GM12892 (cell line): Measurements from ENCODE around the gene HGFAC.

Experiments
- DNase-seq: peaks from one replicate; pipeline ENCODE4 v3.0.0; 2011; ENCODE audit not compliant: insufficient read length
- FAIRE-seq: peaks from 2 replicates; lab custom pipeline; 2011; peaks lifted over from hg19 to GRCh38; lab: Jason Lieb, UNC
- POLR2A ChIP-seq: IDR thresholded peaks from 2 replicates; pipeline ENCODE4 v1.6.1; 2011; ENCODE audit warnings: low read depth, low read length, control low read depth
- POLR2AphosphoS5 ChIP-seq: IDR thresholded peaks from 2 replicates; pipeline ENCODE4 v1.6.1; 2011; ENCODE audit warnings: low read depth, low read length, control low read depth
- TAF1 ChIP-seq: IDR thresholded peaks from 2 replicates; pipeline ENCODE4 v1.6.1; 2011; ENCODE audit warnings: low read depth, mild to moderate bottlenecking, control low read depth, low read length, borderline replicate concordance

The HGFAC gene

GRCh38 chr4:3429651-3430050, 12.1 kb upstream of the HGFAC start:
- FAIRE-seq, result no peak
- TF ChIP-seq POLR2A, result no peak
- no peak for TF ChIP-seq TAF1
- no peak for TF ChIP-seq POLR2AphosphoS5
- no peak for DNase-seq

DNA sequence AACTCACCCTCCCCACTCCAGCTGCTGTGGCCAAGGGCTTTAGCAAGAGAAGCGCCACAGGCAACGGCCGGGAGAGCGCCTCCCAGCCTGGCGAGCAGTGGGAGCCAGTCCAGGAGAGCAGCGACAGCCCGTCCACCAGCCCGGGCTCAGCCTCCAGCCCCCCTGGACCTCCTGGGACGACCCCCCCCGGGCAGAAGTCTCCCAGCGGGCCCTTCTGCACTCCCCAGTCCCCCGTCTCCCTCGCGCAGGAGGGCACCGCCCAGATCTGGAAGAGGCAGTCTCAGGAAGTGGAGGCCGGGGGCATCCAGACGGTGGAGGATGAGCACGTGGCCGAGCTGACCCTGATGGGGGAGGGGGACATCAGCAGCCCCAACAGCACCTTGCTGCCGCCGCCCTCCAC, 11.2 kb upstream of the HGFAC start:
- DNase-seq (no peak), FAIRE-seq (no peak)
- TF ChIP-seq POLR2A, result no peak
- TF ChIP-seq TAF1, result no peak
- TF ChIP-seq POLR2AphosphoS5, result no peak

- no peak for FAIRE-seq
- TF ChIP-seq TAF1, result no peak
- DNase-seq, result no peak
Measured at GRCh38 chr4:3431446-3431993, 10.2 kb upstream of the HGFAC start.

DNA sequence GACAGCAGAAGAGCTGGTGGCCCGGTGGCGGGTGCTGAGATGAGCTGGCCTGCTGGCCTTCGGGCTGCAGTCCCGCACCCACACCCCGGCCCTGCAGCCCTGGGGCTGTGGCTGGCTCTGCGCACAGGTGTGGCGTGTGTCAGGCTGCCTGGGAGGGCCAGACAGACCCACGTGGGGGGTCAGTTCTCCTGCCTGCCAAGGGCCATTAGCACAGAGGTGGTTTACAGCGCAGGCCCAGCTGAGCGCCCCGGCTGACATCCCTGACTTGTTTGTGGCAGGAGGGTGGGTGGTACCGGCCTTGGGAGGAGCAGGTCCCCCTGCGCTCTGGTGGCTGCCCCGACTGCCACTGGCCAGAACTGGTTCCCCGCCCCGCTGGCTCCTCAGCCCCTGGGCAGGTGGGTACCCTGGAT, 9.4 kb upstream of the HGFAC start:
- FAIRE-seq (no peak), DNase-seq (no peak)
- TF ChIP-seq POLR2A (no peak), POLR2AphosphoS5 (no peak), TAF1 (no peak)

DNA sequence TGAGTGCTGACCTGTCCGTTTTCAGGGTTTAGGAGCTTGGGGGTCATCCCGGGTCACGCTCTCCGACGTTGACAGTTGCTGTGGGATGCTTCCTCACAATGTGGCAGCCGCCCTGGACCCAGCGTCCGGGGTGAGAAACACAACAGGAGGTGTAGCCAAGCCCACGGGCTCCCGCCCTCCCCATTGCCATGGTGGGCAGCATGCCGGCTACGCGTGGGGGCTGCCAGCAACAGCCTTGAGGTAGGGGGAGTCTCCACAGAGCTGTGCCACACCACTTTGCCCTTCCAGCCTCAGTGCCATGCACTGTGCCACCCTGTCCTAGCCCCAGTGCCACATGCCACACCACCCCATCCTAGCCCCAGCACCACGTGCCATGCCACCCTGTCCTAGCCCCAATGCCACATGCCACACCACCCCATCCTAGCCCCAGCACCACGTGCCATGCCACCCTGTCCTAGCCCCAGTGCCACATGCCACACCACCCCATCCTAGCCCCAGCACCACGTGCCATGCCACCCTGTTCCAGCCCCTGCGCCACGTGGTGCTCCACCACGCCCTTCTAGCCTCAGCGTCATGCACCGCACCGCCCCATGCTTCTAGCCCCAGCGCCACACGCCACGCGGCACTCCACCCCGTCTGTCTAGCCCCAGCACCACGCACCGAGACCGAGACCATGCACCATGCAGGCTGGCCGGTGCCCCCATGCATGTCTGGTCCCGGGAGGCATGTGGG, 8.5 kb upstream of the HGFAC start:
- DNase-seq (no peak), FAIRE-seq (no peak)
- TF ChIP-seq TAF1 (no peak), POLR2A (no peak), POLR2AphosphoS5 (no peak)

DNA sequence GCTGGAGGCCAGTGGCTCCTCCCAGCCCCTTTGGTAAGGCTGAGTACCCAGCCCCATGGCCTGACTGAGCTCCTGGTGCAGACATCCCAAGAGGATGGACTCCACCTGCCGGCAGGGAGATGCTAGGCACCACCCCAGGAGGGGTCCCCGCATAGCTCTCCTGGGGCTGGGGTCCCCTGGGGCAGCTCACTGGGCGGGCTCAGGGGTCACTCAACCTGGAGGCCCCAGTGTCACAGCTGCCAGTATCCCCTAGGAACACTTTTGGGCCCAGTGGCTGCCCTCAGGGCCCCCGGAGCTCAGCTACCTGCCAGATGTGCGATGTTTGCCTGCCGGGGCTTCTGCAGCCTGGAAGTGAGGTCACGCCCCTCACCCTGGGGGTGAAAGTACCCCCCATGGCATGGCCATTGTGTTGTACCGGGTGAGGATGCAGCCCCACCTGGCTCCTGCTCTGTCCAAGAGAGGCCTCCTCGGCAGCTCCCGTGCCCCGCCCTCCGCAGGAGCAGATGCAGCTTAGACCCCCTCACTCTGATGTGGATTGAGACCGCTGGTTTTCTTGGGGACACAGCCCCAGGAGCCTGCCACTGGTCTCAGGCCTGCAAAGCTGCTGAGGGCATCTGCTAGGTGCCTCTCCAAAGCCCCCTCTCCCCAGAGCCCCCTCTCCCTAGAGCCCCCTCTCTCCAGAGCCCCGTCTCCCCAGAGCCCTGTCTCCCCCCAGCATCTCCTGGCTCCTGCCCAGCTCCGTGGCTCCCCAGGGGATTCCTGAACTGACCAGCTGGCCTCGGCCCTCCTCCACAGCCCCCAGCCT, 6.7 kb upstream of the HGFAC start:
- DNase-seq, result no peak
- TF ChIP-seq POLR2A (no peak), POLR2AphosphoS5 (no peak), TAF1 (no peak)
- FAIRE-seq, result no peak

GRCh38 chr4:3435686-3435956, 6.1 kb upstream of the HGFAC start:
- no peak for TF ChIP-seq POLR2AphosphoS5
- TF ChIP-seq TAF1, result no peak
- no peak for TF ChIP-seq POLR2A
- no peak for DNase-seq
- no peak for FAIRE-seq

DNA sequence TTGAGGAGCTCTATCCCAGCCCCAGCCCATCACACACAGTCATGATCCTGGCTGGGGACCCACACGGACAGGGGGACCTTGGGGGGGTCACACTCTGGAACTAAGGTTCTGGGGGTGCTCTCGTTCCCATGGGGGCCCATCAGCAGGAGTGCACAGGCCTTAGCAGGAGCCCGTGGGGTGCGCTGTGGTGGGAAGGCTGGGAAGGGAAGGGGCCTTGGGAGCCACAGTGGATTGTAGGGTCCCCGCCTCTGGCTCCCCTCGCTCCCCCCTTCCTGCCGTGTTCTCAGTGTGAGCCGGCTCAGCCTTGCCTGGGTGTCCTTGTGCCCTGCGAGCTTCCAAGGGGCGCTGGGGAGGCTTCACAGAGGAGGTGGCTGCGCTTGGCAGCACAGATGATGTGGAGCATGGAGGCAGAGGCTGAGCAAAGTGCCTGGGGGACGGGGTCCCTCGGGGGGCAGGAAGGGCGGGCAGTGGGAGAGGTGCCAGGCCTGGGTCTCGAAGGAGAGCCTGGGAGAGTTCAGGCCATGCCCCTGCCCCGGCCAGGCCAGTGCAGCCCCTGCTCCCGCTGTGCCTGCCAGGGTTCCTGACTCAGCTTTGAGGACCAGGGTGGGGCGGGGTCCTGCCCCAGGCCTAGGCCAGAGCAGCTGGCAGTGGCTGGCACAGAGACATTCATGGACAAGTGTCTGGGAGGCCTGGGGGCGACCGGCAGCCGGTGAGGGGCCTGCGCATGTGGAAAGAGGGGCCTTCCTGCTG, 5.5 kb upstream of the HGFAC start:
- TF ChIP-seq TAF1, result no peak
- TF ChIP-seq POLR2AphosphoS5, result no peak
- no peak for TF ChIP-seq POLR2A
- no peak for FAIRE-seq
- DNase-seq, result no peak

- DNase-seq (no peak), FAIRE-seq (no peak)
Measured at GRCh38 chr4:3436798-3437581, 4.8 kb upstream of the HGFAC start.

GRCh38 chr4:3437582-3437936, 4.2 kb upstream of the HGFAC start:
- TF ChIP-seq TAF1, result no peak
- TF ChIP-seq POLR2A, result no peak
- no peak for TF ChIP-seq POLR2AphosphoS5
- no peak for FAIRE-seq
- DNase-seq, result no peak

More at GRCh38 chr4:3436798-3437581, 4.8 kb upstream of the HGFAC start:
- no peak for TF ChIP-seq POLR2A

GRCh38 chr4:3437998-3438846, 3.5 kb upstream of the HGFAC start:
- FAIRE-seq (no peak), DNase-seq (no peak)
- no peak for TF ChIP-seq POLR2A
- no peak for TF ChIP-seq POLR2AphosphoS5
- TF ChIP-seq TAF1, result no peak

DNA sequence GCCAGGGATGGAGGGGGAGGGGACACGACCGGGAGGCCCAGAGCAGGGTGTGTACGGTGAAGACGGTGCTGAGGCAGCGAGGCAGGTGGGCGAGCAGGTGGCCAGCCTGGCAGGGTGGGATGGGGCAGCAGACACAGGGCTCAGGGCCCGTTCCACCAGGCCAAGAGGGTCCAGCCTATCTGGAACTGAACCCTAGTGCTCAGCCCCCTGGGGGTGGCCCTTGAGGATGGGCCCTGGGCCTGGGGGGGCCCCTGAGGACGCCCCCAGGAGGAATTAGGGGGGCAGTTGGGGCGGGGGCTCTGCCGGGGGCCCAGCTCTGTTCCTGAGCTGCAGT, 3.0 kb upstream of the HGFAC start:
- TF ChIP-seq POLR2A (no peak), TAF1 (no peak), POLR2AphosphoS5 (no peak)
- DNase-seq, result no peak
- no peak for FAIRE-seq
